Thyroid gland (tissue), 4 donors: ENCODE data around the gene OR8A1.

Experiments
- CTCF ChIP-seq, 6 experiments: fragments of 200-600 bp in 3 of 6; fragments of 450-650 bp in 3 of 6; sonication (generic) in 3 of 6; IDR thresholded peaks; one replicate each; pipeline ENCODE4 v1.5.1; 2016 to 2019; ENCODE audit warnings: antibody characterized with exemption in 6 of 6, mild to moderate bottlenecking in 2 of 6, inconsistent platforms in 1 of 6, moderate library complexity in 1 of 6
- POLR2A ChIP-seq, 2 donors: fragments of 450-650 bp; IDR thresholded peaks; one replicate each; pipeline ENCODE4 v1.6.1; 2017; ENCODE audit warnings: antibody characterized with exemption in 2 of 2, mild to moderate bottlenecking in 2 of 2, moderate library complexity in 1 of 2

- TF ChIP-seq POLR2A (IDR thresholded peaks at IDR 0.05) (no peak), CTCF (IDR thresholded peaks at IDR 0.05) (no peak)
Measured at GRCh38 chr11:124610295-124610694, 40.5 kb downstream of the OR8A1 start.
